Measurements from ENCODE around the gene TSPAN12. TPM values are rescaled to one million over a fixed set of nuclear protein-coding genes. Genes with fewer than 3 reads are reported as not detected.
A peak's percentile ranks its signal among the peaks of the same experiment; 100 is the strongest.

TSPAN12 gene
- polyA plus RNA-seq, 10 donors, result 57.3 to 78.2 (median 71.4) TPM

- peak in 1 of 3 donors; percentile 15 for DNase-seq
These were observed 1.7 kb downstream of the TSPAN12 start for GRCh38 chr7:120856198-120856597.

DNA sequence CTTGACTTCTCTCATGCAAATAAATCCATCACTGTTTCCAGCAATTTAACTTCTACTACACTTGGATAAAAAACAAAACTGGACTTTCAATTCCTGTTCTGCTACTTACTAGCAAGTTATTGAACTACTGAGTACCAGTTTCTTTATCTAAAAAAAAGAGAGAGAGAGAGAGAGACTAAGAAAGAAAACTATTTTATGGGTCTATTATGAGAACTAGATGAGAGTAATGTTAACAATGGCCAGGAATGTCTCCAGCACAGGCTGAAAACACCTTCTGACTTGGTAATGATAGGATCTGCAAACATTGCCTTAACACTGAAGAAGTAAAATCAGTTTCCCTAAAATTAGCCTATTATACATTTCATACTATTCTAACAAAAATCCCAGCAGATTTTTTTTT, 5.2 kb downstream of the TSPAN12 start:
- no peak for DNase-seq

DNA sequence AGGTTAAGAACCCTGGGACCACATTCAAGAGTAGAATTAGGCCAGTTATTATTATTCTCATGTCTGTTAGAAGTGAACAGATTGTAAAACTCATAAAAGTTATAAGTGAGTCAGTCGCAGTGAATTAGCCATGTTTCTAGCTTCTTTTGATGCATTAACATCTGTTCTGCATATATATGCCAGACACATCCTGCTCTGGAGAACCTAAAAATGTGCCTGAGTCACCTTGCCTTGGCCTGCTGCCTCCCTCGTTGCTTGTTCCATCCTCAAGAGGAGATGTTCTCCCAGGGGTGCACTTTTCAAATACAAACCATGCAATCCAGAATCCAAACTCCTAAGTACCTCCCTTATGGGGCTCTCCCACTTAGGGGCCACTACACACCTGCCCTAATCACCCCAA, 14.8 kb downstream of the TSPAN12 start:
- no peak for DNase-seq

DNA sequence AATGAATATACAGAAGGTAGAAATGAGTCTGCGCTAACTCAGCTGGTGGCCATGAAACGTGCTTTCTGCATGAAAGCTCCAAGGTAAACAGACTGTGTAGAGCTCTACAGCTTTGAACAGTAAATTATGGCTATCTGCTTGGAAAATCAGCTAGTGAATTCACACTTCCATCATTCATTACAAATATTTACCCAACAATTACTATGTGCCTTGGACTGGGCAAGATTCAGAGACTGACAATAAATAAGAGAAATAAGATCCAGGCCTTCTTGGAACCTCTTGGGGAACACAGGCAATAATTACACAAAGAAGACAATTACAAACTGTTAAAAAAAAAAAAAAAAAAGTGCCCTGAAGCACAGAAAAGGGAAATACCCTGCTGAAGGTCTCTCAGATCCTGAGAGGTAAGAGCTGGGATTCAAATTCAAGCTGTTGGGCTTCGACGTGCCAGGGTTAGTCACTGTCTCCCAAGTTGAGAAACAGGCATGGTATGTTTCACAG, 15.8 kb downstream of the TSPAN12 start:
- DNase-seq, result no peak

DNA sequence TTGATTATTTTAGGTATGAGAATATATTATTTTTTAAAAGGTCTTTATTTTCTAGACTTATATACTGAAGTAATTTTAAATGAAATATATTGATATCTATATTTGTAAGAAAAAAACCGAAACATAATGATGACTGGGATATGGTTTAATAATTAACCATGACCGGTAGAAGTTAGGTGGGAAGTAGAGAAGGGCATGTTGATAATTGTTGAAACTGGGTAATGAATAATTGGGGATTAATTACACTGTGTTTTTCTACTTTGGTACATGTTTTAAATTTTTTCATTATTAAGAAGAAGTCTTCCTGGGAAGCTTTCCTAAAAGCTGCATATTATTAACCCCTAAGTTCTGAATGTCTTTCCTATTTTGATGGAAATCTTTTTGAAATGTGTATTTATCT, 16.3 kb downstream of the TSPAN12 start:
- DNase-seq, result no peak

DNA sequence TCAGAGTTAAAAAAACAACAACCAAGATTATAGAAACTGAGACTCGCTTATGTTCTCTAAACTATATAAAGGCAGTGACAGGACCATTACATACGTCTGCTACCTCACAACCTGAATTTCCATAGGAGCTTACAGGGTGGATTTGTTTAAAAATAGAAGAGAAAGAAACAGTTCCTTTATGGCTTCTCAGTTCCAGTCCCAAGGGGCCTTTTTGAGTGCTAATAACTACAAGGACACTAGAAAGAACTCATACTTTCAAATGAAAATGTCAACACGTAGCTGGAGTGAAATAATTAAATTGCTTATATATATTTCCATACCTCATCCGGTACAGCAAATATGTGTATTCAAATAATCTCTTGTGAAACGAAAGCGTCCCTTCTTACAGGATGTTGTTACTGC, 19.7 kb downstream of the TSPAN12 start:
- no peak for DNase-seq

- DNase-seq, result no peak
These were observed 20.3 kb downstream of the TSPAN12 start for GRCh38 chr7:120837599-120837998.

DNA sequence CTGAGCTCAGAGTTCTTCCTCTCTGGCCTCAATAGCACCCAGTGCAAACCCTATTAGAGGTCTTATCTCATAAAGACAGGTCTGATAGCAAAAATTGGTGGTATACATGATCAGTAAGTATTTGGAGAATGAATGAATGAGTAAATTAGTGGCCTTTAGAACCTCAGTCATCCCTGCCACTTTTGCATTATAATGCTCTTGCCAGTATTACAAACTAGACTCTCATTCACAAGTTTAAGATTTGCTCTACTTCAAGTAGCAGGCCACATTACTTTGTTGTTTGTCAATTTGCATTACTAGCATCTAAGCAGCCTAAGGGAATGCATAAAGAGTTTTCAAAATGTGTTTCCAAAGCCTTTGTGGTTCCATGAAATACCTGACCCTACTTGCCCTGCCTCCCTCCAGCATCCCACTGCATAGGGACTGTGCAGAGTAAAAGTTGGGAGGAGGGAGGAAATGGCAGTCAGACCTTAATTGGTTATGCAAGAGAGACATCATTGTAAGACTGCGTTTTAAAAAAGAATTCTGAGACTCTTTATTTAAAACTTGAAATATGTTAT, 21.3 kb downstream of the TSPAN12 start:
- no peak for DNase-seq

- no peak for DNase-seq
These were observed 23.2 kb downstream of the TSPAN12 start for GRCh38 chr7:120834726-120835125.

- DNase-seq, result peak in 1 of 3 donors; percentile 13
These were observed 24.4 kb downstream of the TSPAN12 start for GRCh38 chr7:120833546-120833945.

DNA sequence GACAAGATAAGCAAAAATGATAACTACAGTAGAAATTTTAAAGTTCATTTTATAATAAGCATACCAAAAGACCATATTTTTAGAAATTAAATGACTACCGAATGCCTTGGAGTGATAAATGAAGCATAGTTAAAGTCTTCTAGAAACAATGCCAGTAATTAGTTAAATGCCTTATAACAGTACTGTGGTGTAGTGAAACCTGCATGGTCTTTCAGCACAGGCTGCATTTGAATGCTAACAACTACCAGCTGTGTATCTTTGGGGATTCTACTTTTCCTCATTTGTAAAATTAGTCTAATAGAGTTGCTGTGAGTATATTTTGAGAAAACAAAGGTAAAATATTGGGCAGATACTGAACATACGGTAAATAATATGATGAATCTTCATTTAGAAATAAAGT, 25.1 kb downstream of the TSPAN12 start:
- DNase-seq, result no peak

- no peak for DNase-seq
These were observed 26.7 kb downstream of the TSPAN12 start for GRCh38 chr7:120831260-120831659.

GRCh38 chr7:120829487-120829886, 28.5 kb downstream of the TSPAN12 start:
- DNase-seq, result no peak

GRCh38 chr7:120828528-120828927, 29.4 kb downstream of the TSPAN12 start:
- DNase-seq, result no peak

DNA sequence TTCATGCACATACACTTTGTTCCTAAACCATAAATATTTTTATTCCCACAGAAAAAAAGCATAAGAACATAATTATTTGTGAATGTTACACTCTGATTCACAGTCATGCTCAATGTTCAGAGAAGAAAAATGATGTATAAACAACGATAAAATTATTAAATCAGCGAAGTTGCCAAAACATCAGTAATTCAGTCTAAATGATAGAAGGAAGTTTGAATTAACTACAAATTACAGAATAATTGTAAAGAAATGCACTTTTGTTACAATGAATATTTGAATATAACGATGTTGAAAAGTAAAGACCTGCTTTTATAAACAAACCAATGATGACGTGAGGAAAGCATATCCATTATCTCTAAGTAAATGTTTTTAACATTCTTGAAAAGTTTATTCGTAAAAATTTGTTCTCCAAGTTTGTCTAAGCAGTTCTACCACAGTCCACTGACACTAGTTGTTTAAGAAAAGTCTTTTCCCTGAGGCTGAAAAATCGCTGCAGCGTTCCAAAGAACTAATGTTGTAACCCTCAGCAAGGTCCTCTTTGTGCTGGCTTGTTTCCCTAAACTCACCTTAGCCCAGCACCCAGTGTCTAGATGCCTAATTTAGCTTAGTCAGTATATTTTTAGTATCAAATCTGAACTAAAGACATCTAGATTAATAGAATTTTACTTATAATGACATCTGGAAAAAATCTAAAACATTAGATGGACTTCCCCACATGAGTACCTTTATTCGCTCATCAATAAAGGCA, 30.4 kb downstream of the TSPAN12 start:
- DNase-seq, result no peak

- no peak for DNase-seq
These were observed 32.4 kb downstream of the TSPAN12 start for GRCh38 chr7:120825576-120825975.

DNA sequence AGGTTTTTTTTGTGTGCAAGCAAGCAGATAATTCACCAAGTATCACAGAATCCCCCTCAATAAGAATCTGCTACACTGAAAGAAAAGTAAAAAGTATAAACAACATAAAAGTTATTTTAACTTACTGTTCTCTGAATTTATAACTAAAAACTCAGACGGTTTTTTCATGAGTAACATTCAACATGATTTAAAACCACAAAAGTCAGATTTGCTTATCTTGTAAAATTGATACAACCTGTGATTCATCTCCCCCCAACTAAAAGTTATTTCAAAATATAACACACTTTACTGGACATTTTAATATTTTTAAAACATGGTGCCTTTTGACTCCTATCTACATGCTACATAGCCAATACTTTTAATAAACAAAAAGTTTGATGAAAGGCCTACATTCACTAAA, 32.8 kb downstream of the TSPAN12 start:
- DNase-seq, result no peak

DNA sequence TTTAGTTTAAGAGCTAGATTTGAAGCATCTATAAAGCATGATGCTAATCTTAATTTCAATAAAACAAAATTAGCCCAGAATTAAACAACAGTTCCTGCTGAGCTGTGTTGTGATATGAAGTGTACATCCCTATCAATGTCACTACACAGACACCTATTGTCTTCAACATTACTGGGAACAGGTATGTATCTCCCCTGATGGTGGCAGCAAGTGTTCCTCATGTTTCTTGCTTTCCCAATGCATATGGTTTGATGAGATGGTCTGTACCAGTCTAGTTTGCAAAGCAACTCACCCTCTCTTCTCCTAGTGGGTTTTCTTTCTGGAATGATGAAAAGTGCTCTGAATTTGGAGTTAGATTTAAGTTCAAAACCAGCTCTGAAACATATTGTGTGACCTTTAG, 38.1 kb downstream of the TSPAN12 start:
- DNase-seq, result no peak

DNA sequence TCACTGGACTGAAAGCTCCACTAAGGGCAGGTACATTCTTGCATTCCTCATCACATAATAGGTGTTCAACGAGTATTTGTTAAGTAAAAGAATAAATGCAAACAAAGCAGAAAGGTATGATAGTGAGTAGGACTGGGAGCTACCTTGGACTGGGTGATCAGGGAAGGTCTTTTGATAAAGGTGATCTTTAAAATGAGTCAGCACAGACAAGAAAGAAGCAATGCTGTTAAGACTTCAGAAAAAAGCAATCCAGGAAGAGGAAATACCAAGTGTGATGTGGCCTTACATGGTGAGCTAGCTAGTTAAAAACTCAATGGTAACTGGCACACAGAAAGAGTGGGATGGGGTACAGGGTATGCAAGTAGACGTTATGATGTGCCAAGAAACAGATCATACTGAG, 40.1 kb downstream of the TSPAN12 start:
- DNase-seq, result no peak

GRCh38 chr7:120814253-120814939, 43.5 kb downstream of the TSPAN12 start:
- no peak for DNase-seq

GRCh38 chr7:120813546-120814252, 44.2 kb downstream of the TSPAN12 start:
- no peak for DNase-seq

- no peak for DNase-seq
These were observed 44.9 kb downstream of the TSPAN12 start for GRCh38 chr7:120813089-120813488.
